Neuronal stem cell (in vitro differentiated cells): Measurements from ENCODE around the gene ANKS1B.

Experiments
- DNase-seq: peaks from one replicate; pipeline ENCODE4 v3.0.0-alpha.2; 2013; ENCODE audit warnings: low spot score
- H2AFZ ChIP-seq: one replicate; pipeline ENCODE4 v1.6.1; 2013; ENCODE audit warnings: mild to moderate bottlenecking, low read length, inconsistent platforms
- H2AK5ac ChIP-seq: 2 replicates; pipeline ENCODE4 v1.6.1; 2013; ENCODE audit warnings: low read depth, mild to moderate bottlenecking, inconsistent platforms, low read length, moderate library complexity, mixed read lengths
- H2BK120ac ChIP-seq: 2 replicates; pipeline ENCODE4 v1.6.1; 2013; ENCODE audit warnings: low read depth, mild to moderate bottlenecking, inconsistent platforms, low read length, moderate library complexity, mixed read lengths
- H2BK12ac ChIP-seq: one replicate; pipeline ENCODE4 v1.6.1; 2013; ENCODE audit warnings: low read length, inconsistent platforms
- H2BK15ac ChIP-seq: 2 replicates; pipeline ENCODE4 v1.6.1; 2013; ENCODE audit warnings: mild to moderate bottlenecking, low read length, inconsistent platforms, mixed read lengths
- H2BK5ac ChIP-seq: one replicate; pipeline ENCODE4 v1.6.1; 2013; ENCODE audit warnings: inconsistent platforms, mild to moderate bottlenecking, low read length, moderate library complexity
- H3K14ac ChIP-seq: one replicate; pipeline ENCODE4 v1.6.1; 2013; ENCODE audit warnings: low read length, inconsistent platforms
- H3K18ac ChIP-seq: 2 replicates; pipeline ENCODE4 v1.6.1; 2013; ENCODE audit warnings: low read length, inconsistent platforms
- H3K23ac ChIP-seq: 2 replicates; pipeline ENCODE4 v1.6.1; 2013; ENCODE audit warnings: low read depth, mild to moderate bottlenecking, mixed read lengths, low read length, inconsistent platforms; ENCODE audit not compliant: poor library complexity
- H3K27ac ChIP-seq: replicated peaks from 3 replicates; pipeline ENCODE4 v1.5.1; 2013; ENCODE audit warnings: low read length, inconsistent platforms
- H3K27me3 ChIP-seq, 3 experiments: 2 replicates each; pipeline ENCODE4 v1.6.1; 2013; ENCODE audit warnings: low read length in 3 of 3, mild to moderate bottlenecking in 2 of 3, inconsistent platforms in 1 of 3, low read depth in 1 of 3, mixed read lengths in 1 of 3, moderate library complexity in 1 of 3; ENCODE audit not compliant: control insufficient read depth in 3 of 3, insufficient read depth in 3 of 3
- H3K36me3 ChIP-seq, 2 donors: replicated peaks in 1 of 2; 2 replicates each; pipeline ENCODE4 v1.6.1; 2013; ENCODE audit warnings: low read length in 2 of 2; ENCODE audit not compliant: control insufficient read depth in 2 of 2, insufficient read depth in 2 of 2
- H3K4ac ChIP-seq: 2 replicates; pipeline ENCODE4 v1.6.1; 2013; ENCODE audit warnings: inconsistent platforms, mild to moderate bottlenecking, low read length, moderate library complexity
- H3K4me1 ChIP-seq, 2 donors: 1 replicate in 1 of 2; 2 replicates in 1 of 2; pipeline ENCODE4 v1.6.1; 2013; ENCODE audit warnings: low read length in 2 of 2, low read depth in 1 of 2; ENCODE audit not compliant: control insufficient read depth in 2 of 2, insufficient read depth in 1 of 2
- H3K4me2 ChIP-seq: one replicate; pipeline ENCODE4 v1.6.1; 2013; ENCODE audit warnings: mild to moderate bottlenecking, low read length, inconsistent platforms; ENCODE audit not compliant: insufficient read depth, poor library complexity, severe bottlenecking
- H3K4me3 ChIP-seq, 2 donors: 2 replicates each; pipeline ENCODE4 v1.5.1; 2013; ENCODE audit warnings: low read length in 2 of 2, mild to moderate bottlenecking in 2 of 2, inconsistent platforms in 1 of 2, moderate library complexity in 1 of 2
- H3K79me1 ChIP-seq: one replicate; pipeline ENCODE4 v1.6.1; 2013; ENCODE audit warnings: low read depth, mild to moderate bottlenecking, inconsistent platforms, low read length, moderate library complexity
- H3K9ac ChIP-seq: one replicate; pipeline ENCODE4 v1.6.1; 2013; ENCODE audit warnings: mild to moderate bottlenecking, low read depth, low read length, inconsistent platforms; ENCODE audit not compliant: poor library complexity
- H3K9me3 ChIP-seq, 2 donors: replicated peaks in 1 of 2; 2 replicates each; pipeline versions ENCODE3 to v1.6.1; 2013; ENCODE audit warnings: low read length in 2 of 2, mild to moderate bottlenecking in 2 of 2, inconsistent platforms in 1 of 2, low read depth in 1 of 2, mixed read lengths in 1 of 2, moderate library complexity in 1 of 2; ENCODE audit not compliant: control insufficient read depth in 2 of 2, insufficient read depth in 1 of 2
- H4K8ac ChIP-seq: one replicate; pipeline ENCODE4 v1.6.1; 2013; ENCODE audit warnings: low read depth, mild to moderate bottlenecking, inconsistent platforms, low read length, moderate library complexity
- H4K91ac ChIP-seq: one replicate; pipeline ENCODE4 v1.6.1; 2013; ENCODE audit warnings: low read length, low read depth, mild to moderate bottlenecking, inconsistent platforms; ENCODE audit not compliant: poor library complexity
- WGBS, 2 donors: extraction: QIAGEN DNeasy Blood & Tissue Kit; methylation state at CpG; one replicate each; pipeline ENCODE4 v1.1.7; 2013; ENCODE audit warnings: missing lambda C conversion rate in 2 of 2, mixed read lengths in 1 of 2; ENCODE audit not compliant: insufficient read length in 2 of 2, insufficient replicate concordance in 1 of 2; ENCODE audit errors: extremely low coverage in 2 of 2; 5-methylcytosine and 5-hydroxymethylcytosine counted together

The ANKS1B gene

DNA sequence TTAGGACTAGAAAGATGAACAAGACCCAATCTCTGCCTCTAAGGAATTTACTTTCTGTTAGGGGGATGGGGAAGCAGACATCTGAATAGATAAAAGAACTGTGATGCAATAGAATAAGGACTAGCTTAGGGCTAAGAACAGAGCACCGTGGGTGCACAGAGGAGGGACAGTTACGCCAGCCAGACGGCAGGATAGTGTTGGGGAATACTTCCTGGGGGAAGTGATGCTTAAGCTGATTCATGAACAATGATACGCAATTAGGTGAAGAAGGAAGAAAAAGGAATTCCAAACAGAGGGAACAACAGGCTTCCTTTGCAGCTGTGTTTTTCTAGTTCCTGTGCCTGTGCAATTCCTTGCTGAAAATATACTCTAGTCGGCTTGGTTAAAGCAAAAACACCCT lies 838.6 kb downstream of the ANKS1B start:
- peaks cover 2 to 15% of the 10 kb centered on the region in 2 donors for H3K9me3 ChIP-seq
- H3K18ac ChIP-seq, result no peak overlapping the region
- no peak overlapping the region for H3K4ac ChIP-seq
- no peak overlapping the region for H3K9ac ChIP-seq
- H3K23ac ChIP-seq, result no peak overlapping the region
- no peaks in the 10 kb centered on the region for H3K36me3 ChIP-seq
- no peak for DNase-seq
- H3K4me2 ChIP-seq, result no peak overlapping the region
- H3K14ac ChIP-seq, result no peak overlapping the region
- no peaks in the 10 kb centered on the region for H3K27me3 ChIP-seq
- no peaks in the 10 kb centered on the region for H3K79me1 ChIP-seq
- H3K27ac ChIP-seq, result peak overlapping the region; percentile 62
- peaks cover 4% of the 10 kb centered on the region in 2 donors for H3K4me1 ChIP-seq
- no peak overlapping the region for H2BK5ac ChIP-seq
- no peak overlapping the region for H3K4me3 ChIP-seq
- peak overlapping the region; percentile 56 for H2AFZ ChIP-seq
- H2BK120ac ChIP-seq, result no peak overlapping the region
- H2BK15ac ChIP-seq, result no peak overlapping the region
- H4K91ac ChIP-seq, result no peak overlapping the region
- H2BK12ac ChIP-seq, result no peak overlapping the region
- no peak overlapping the region for H2AK5ac ChIP-seq
- H4K8ac ChIP-seq, result no peak overlapping the region
- WGBS, 2 donors, result no CpG with 5 or more reads among the region's 5 CpGs

DNA sequence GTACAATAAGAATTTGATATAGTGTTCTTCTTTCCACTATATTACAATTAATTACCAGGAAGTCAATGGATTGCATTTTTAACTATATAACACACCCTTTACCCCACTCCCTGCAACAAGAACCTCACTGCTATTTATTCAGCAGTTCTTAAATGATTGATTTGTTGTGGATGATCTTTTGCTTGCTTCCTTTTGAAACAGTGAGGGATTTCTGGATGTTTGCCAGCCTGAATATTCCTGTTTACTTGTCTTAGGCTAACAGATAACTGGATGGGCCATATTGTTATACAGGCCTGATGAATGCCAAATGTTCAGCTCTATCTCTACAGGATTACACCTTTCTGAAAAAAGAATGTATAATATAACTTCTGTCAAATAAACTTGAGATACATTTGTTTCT lies 842.1 kb downstream of the ANKS1B start:
- no peak overlapping the region for H2BK12ac ChIP-seq
- H2BK120ac ChIP-seq, result no peak overlapping the region
- no peaks in the 10 kb centered on the region for H3K79me1 ChIP-seq
- H3K27ac ChIP-seq, result no peak overlapping the region
- peaks cover 4% of the 10 kb centered on the region in 2 donors for H3K4me1 ChIP-seq
- H3K27me3 ChIP-seq, result no peaks in the 10 kb centered on the region
- H4K8ac ChIP-seq, result no peak overlapping the region
- no peak for DNase-seq
- H3K23ac ChIP-seq, result no peak overlapping the region
- H3K4me3 ChIP-seq, result no peak overlapping the region
- H3K4ac ChIP-seq, result no peak overlapping the region
- H2BK15ac ChIP-seq, result no peak overlapping the region
- H2BK5ac ChIP-seq, result no peak overlapping the region
- no peaks in the 10 kb centered on the region for H3K36me3 ChIP-seq
- no peak overlapping the region for H3K4me2 ChIP-seq
- H3K9me3 ChIP-seq, result peaks cover 2 to 15% of the 10 kb centered on the region in 2 donors
- no peak overlapping the region for H2AFZ ChIP-seq
- H2AK5ac ChIP-seq, result no peak overlapping the region
- no peak overlapping the region for H4K91ac ChIP-seq
- no peak overlapping the region for H3K18ac ChIP-seq
- no peak overlapping the region for H3K14ac ChIP-seq
- no peak overlapping the region for H3K9ac ChIP-seq

DNA sequence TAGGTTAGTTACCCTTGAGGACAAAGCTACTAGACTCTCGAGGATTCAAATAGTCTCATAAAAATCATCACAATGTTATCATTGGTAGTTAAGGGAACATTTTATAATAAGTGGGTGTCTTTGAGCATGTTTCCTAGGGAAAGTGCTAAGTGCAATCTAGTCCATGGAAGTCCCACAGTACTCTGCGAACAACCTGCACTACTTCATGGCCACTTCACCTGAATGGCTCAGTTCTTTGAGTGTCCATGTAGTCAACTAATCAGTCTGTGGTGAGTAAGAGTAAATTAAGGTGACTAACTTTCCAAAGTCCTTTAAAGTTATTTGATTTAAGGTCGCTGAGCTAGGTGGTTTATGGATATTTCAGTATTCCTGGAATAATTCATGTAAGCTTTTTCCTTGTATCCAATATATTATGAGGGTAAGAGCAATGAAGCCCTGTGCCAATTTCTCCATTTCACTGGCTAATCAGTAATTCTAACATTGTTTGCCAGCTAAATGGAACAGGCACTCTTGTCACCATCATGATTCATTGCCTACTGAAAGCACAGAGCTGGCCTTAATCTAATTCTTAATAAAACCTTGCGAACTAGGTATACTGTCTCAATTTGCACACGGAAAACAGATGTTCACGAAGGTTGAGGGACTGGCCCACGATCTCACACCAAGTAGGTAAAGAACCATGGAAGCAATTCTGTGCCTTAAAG lies 844.6 kb downstream of the ANKS1B start:
- no peak overlapping the region for H2BK120ac ChIP-seq
- H3K9ac ChIP-seq, result no peak overlapping the region
- H3K23ac ChIP-seq, result no peak overlapping the region
- no peaks in the 10 kb centered on the region for H3K36me3 ChIP-seq
- H3K79me1 ChIP-seq, result no peaks in the 10 kb centered on the region
- H3K4me1 ChIP-seq, result peaks cover 2% of the 10 kb centered on the region in 2 donors
- H3K27ac ChIP-seq, result no peak overlapping the region
- H3K9me3 ChIP-seq, result peaks cover 2 to 11% of the 10 kb centered on the region in 2 donors
- H4K91ac ChIP-seq, result no peak overlapping the region
- H3K14ac ChIP-seq, result no peak overlapping the region
- H3K27me3 ChIP-seq, result no peaks in the 10 kb centered on the region
- WGBS, 2 donors, result no CpG with 5 or more reads among the region's 7 CpGs
- H2AFZ ChIP-seq, result no peak overlapping the region
- H2AK5ac ChIP-seq, result no peak overlapping the region
- H4K8ac ChIP-seq, result no peak overlapping the region
- H2BK5ac ChIP-seq, result no peak overlapping the region
- no peak overlapping the region for H3K4me2 ChIP-seq
- H3K4ac ChIP-seq, result no peak overlapping the region
- H2BK12ac ChIP-seq, result no peak overlapping the region
- no peak overlapping the region for H3K4me3 ChIP-seq
- H3K18ac ChIP-seq, result no peak overlapping the region
- no peak overlapping the region for H2BK15ac ChIP-seq
- no peak for DNase-seq

DNA sequence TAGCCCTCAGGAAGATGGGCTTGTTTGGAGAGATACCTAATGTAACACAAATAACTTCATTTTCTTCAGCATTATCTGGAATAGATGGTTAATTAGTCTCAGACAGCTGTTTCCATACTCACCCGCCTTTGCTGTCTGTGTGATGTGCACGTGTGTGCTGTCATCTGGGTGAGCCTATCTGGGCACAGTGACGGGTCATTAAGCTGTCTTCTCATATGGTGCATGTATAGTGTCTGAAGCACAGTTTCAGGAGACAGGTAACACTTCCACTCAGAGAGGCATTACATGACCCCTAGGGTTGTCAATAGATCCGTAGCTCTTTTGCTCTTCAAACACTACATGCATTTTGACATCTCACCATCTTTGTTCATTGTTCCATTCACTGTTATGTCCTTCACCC lies 846.3 kb downstream of the ANKS1B start:
- H3K9ac ChIP-seq, result no peak overlapping the region
- H2BK5ac ChIP-seq, result no peak overlapping the region
- no peak overlapping the region for H4K91ac ChIP-seq
- WGBS, 2 donors, result no CpG with 5 or more reads among the region's 4 CpGs
- DNase-seq, result no peak
- H2BK12ac ChIP-seq, result no peak overlapping the region
- no peak overlapping the region for H3K27ac ChIP-seq
- H3K9me3 ChIP-seq, result peaks cover 0 to 6% of the 10 kb centered on the region in 2 donors
- H3K18ac ChIP-seq, result no peak overlapping the region
- H3K4me1 ChIP-seq, result peaks cover 2% of the 10 kb centered on the region in 2 donors
- no peak overlapping the region for H3K4me3 ChIP-seq
- no peak overlapping the region for H3K14ac ChIP-seq
- no peak overlapping the region for H2BK15ac ChIP-seq
- H2BK120ac ChIP-seq, result no peak overlapping the region
- no peak overlapping the region for H3K4ac ChIP-seq
- no peak overlapping the region for H3K4me2 ChIP-seq
- no peak overlapping the region for H2AK5ac ChIP-seq
- no peaks in the 10 kb centered on the region for H3K36me3 ChIP-seq
- no peak overlapping the region for H2AFZ ChIP-seq
- no peaks in the 10 kb centered on the region for H3K79me1 ChIP-seq
- no peak overlapping the region for H4K8ac ChIP-seq
- H3K27me3 ChIP-seq, result no peaks in the 10 kb centered on the region
- H3K23ac ChIP-seq, result no peak overlapping the region
